ENCODE measurements around the gene KCNQ4.

The KCNQ4 gene

DNA sequence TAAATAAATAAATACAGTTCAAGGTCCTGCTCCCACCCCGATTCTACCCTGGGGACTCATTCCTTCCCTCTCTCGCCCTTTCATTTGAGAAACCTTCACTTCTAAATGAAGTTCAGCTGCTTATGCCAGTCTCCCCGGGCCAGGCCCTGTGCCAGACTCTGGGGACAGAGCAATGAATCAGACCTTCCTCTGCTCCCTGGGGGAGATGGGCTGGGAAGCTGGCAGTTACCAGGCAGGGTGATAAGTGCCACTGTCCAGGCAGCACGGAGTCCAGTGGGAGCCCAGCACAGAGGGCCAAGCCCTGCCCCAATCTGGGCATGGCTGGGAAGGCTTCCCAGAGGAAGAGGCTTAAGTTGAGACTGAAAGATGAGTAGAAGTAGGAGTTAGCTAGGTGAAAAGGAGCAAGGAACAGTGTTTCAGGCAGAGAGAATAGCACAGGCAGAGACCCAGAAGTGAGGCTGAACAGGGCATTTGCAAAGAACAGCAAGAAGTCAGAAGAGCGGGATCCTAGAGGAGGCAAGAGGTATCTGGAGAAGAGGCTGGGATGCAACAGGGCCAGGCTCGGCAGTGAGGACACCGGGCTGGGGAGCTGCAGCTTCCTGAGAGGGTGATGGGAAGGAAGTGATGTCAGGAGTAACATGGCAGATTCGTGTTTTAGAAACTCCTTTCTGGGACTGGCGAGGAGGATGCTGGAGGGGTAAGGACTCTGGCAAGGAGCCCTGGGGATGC, 13.5 kb downstream of the KCNQ4 start:
- Histone ChIP-seq H3K4me3 (replicated peaks; ENCODE audit: low read depth, low read length) (no peak overlapping the region), H3K27me3 (replicated peaks; ENCODE audit: control insufficient read depth, insufficient read depth, low read length) (no peaks in the 10 kb centered on the region), H3K36me3 (ENCODE audit: control insufficient read depth, insufficient read depth, low read length) (no peaks in the 10 kb centered on the region)
- no peak for TF ChIP-seq CTCF (IDR thresholded peaks at IDR 0.05; ENCODE audit: insufficient read depth, low read length, poor library complexity, severe bottlenecking)
- DNase-seq (ENCODE audit: extremely low read depth, insufficient read length): no peak

GRCh38 chr1:40797668-40798010, 14.1 kb downstream of the KCNQ4 start:
- Histone ChIP-seq H3K36me3 (ENCODE audit: control insufficient read depth, insufficient read depth, low read length) (no peaks in the 10 kb centered on the region), H3K4me3 (replicated peaks; ENCODE audit: low read depth, low read length) (no peak overlapping the region), H3K27me3 (replicated peaks; ENCODE audit: control insufficient read depth, insufficient read depth, low read length) (no peaks in the 10 kb centered on the region)
- no peak for DNase-seq (ENCODE audit: extremely low read depth, insufficient read length)
- no peak for TF ChIP-seq CTCF (IDR thresholded peaks at IDR 0.05; ENCODE audit: insufficient read depth, low read length, poor library complexity, severe bottlenecking)

- H3K27me3 ChIP-seq (replicated peaks; ENCODE audit: control insufficient read depth, insufficient read depth, low read length): no peaks in the 10 kb centered on the region
- no peak overlapping the region for H3K4me3 ChIP-seq (replicated peaks; ENCODE audit: low read depth, low read length)
- no peak for TF ChIP-seq CTCF (IDR thresholded peaks at IDR 0.05; ENCODE audit: insufficient read depth, low read length, poor library complexity, severe bottlenecking)
- H3K36me3 ChIP-seq (ENCODE audit: control insufficient read depth, insufficient read depth, low read length): no peaks in the 10 kb centered on the region
- no peak for DNase-seq (ENCODE audit: extremely low read depth, insufficient read length)
Observed at GRCh38 chr1:40798366-40799281, 15.0 kb downstream of the KCNQ4 start.

DNA sequence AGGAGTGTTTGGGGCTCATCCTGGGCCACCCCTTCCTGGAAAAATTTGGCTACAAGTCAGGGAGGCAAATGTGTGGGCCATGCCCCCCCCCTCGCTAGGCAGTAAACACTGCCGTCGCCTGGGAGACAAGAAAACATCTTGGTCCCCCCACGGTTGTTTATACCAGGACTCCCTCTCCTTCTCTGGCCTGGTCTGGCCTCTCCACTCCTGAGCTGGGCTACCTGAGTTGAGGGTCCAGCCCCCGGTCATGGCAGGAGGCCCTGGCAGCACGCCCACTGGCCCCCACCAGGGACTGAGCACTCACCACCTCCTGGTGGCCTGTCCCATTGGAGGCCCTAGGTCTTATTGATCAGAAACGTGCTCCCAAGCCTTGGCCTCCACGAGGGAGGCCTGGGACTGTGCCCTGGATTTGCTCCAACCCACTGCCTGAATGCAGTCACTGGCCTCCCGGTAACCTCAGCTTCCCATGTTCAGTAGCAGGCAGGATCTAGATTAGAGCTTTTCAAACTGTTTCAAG, 15.8 kb downstream of the KCNQ4 start:
- no peaks in the 10 kb centered on the region for H3K36me3 ChIP-seq (ENCODE audit: control insufficient read depth, insufficient read depth, low read length)
- H3K4me3 ChIP-seq (replicated peaks; ENCODE audit: low read depth, low read length): no peak overlapping the region
- no peaks in the 10 kb centered on the region for H3K27me3 ChIP-seq (replicated peaks; ENCODE audit: control insufficient read depth, insufficient read depth, low read length)
- TF ChIP-seq CTCF (IDR thresholded peaks at IDR 0.05; ENCODE audit: insufficient read depth, low read length, poor library complexity, severe bottlenecking): no peak
- no peak for DNase-seq (ENCODE audit: extremely low read depth, insufficient read length)

DNA sequence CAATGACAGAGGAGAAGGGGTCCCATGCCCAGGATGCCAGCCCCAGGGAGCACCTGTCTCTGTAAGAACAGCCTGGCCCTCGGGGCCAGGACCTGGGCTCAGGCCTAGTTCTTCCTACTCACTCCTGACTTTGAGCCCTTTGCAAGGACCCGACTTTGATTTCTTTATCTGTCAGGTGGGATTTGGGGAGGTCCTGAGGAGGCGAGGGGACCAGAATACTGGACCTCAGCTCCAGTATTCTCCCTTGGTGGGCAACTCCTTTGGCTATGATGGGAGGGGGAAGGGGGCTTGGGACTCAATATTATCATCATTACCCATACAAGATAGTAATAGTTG, 18.1 kb downstream of the KCNQ4 start:
- TF ChIP-seq CTCF (IDR thresholded peaks at IDR 0.05; ENCODE audit: insufficient read depth, low read length, poor library complexity, severe bottlenecking): no peak
- Histone ChIP-seq H3K36me3 (ENCODE audit: control insufficient read depth, insufficient read depth, low read length) (no peaks in the 10 kb centered on the region), H3K27me3 (replicated peaks; ENCODE audit: control insufficient read depth, insufficient read depth, low read length) (no peaks in the 10 kb centered on the region), H3K4me3 (replicated peaks; ENCODE audit: low read depth, low read length) (peak overlapping the region; percentile 48)
- no peak for DNase-seq (ENCODE audit: extremely low read depth, insufficient read length)

Data from GM06990 (cell line).